ENCODE measurements around the gene XPO1. TPM values are rescaled to one million over a fixed set of nuclear protein-coding genes. Genes with fewer than 3 reads are reported as not detected.
"Not testable (repeated sequence)": the region's sequence is repeated elsewhere in the genome, so short reads cannot be mapped to it uniquely, and the experiment has no call there.

XPO1 gene, protein sequence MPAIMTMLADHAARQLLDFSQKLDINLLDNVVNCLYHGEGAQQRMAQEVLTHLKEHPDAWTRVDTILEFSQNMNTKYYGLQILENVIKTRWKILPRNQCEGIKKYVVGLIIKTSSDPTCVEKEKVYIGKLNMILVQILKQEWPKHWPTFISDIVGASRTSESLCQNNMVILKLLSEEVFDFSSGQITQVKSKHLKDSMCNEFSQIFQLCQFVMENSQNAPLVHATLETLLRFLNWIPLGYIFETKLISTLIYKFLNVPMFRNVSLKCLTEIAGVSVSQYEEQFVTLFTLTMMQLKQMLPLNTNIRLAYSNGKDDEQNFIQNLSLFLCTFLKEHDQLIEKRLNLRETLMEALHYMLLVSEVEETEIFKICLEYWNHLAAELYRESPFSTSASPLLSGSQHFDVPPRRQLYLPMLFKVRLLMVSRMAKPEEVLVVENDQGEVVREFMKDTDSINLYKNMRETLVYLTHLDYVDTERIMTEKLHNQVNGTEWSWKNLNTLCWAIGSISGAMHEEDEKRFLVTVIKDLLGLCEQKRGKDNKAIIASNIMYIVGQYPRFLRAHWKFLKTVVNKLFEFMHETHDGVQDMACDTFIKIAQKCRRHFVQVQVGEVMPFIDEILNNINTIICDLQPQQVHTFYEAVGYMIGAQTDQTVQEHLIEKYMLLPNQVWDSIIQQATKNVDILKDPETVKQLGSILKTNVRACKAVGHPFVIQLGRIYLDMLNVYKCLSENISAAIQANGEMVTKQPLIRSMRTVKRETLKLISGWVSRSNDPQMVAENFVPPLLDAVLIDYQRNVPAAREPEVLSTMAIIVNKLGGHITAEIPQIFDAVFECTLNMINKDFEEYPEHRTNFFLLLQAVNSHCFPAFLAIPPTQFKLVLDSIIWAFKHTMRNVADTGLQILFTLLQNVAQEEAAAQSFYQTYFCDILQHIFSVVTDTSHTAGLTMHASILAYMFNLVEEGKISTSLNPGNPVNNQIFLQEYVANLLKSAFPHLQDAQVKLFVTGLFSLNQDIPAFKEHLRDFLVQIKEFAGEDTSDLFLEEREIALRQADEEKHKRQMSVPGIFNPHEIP (N-terminal part only)
- total RNA-seq, result 100 to 1,000 TPM in 2 of 6 donors, 10 to 100 TPM in 4; 52.2 to 145 (median 81.9) TPM

DNA sequence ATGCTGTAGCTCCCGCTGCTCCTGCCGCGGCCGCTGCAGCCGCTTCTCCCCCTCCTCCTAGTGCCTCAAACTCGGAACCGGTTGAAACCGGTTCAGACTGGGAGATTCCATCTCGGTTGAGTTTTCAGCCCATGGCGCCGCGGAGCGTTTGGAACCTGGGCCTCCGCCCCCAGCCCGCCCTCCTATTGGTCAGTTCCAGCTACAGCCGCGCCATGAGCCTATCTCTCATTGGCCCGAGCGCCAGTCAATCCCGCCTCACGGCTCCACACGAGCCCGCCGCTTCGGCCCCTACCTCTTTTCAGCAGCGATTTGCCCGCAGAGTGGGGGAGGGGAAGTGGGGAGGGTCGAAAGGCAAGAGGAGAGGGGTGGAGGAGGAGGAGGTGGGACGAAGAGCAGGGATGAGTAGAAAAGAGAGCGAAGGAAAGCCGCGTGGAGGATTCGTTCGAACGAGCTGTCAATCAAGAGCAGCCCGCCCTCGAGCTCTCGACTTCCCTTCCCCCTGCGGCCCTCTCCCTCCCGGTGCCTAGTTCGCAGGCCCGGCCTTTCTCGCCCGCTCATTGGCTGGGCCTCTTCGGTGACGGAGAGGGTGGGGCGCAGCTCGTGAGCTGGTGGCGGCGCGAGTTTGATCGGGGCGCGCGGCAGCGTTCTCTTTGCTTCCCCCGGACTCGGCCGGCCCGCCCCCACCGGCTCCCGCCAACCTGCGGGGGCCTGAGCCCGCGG lies at the start of gene XPO1:
Gene XPO1, minus strand, starts transcription at position 157 of the 720 bp plus-strand sequence. CDS start 4,459 bp downstream, outside the sequence.
- Histone ChIP-seq H3K4me3 (peak within 1 kb of the TSS; percentile 71 to 86 (median 83)), H3K27me3 (no peaks in the 10 kb centered on the region), H3K36me3 (no peaks in the 10 kb centered on the region), H3K9me3 (no peaks in the 10 kb centered on the region), H3K4me1 (peaks cover 18 to 32% (median 23%) of the 10 kb centered on the region in 4 donors), H3K27ac (peak within 1 kb of the TSS; percentile 88 to 99 (median 94))
- peak in 2 of 6 experiments; percentile 2 to 4 for TF ChIP-seq CTCF (IDR thresholded peaks at IDR 0.05)
- peak; percentile 84 to 92 for TF ChIP-seq POLR2AphosphoS5 (IDR thresholded peaks at IDR 0.05)
- TF ChIP-seq EP300 (IDR thresholded peaks at IDR 0.05), result peak in 1 of 4 donors; percentile 32
- TF ChIP-seq POLR2A (IDR thresholded peaks at IDR 0.05), result peak in 3 of 4 donors; percentile 86 to 93 (median 88)
- peak; percentile 96 to 99 for ATAC-seq (ENCODE audit: low FRiP score in 2 of 2)
- DNase-seq, result peak; percentile 97 to 100
- 1% methylated on average over 33 to 65 of the region's 65 CpGs for WGBS, 2 donors

DNA sequence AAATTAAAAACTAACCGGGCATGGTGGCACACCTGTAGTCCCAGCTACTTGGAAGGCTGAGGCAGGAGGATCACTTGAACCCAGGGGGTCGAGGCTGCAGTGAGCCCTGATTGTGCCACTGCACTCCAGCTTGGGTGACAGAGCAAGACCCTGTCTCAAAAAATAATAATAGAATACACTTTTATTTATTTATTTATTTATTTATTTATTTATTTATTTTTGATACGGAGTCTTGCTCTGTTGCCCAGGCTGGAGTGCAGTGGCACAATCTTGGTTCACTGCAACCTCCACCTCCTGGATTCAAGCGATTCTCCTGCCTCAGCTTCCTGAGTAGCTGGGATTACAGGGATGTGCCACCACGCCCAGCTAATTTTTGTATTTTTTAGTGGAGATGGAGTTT lies 48.8 kb upstream of the XPO1 start:
- not testable (repeated sequence) for H3K27me3 ChIP-seq; H3K9me3 ChIP-seq; H3K36me3 ChIP-seq; ATAC-seq (ENCODE audit: low FRiP score in 2 of 2); H3K27ac ChIP-seq; DNase-seq; H3K4me1 ChIP-seq; H3K4me3 ChIP-seq
- WGBS, 2 donors, result 70 to 84% methylated on average over 5 of the region's 5 CpGs

GRCh38 chr2:61585383-61585782 lies 47.2 kb upstream of the XPO1 start:
- DNase-seq (no peak), ATAC-seq (ENCODE audit: low FRiP score in 2 of 2) (no peak)
- 33 to 37% methylated on average over 3 of the region's 3 CpGs for WGBS, 2 donors
- no peaks in the 10 kb centered on the region for H3K36me3 ChIP-seq
- TF ChIP-seq CTCF (IDR thresholded peaks at IDR 0.05) (no peak), POLR2A (IDR thresholded peaks at IDR 0.05) (no peak), POLR2AphosphoS5 (IDR thresholded peaks at IDR 0.05) (no peak), EP300 (IDR thresholded peaks at IDR 0.05) (no peak)
- no peaks in the 10 kb centered on the region for H3K27me3 ChIP-seq
- H3K4me3 ChIP-seq, result no peak overlapping the region
- no peaks in the 10 kb centered on the region for H3K9me3 ChIP-seq
- H3K4me1 ChIP-seq, result no peaks in the 10 kb centered on the region
- H3K27ac ChIP-seq, result peak overlapping the region in 1 of 4 donors; percentile 37

- not testable (repeated sequence) for DNase-seq
Measured at GRCh38 chr2:61584368-61584767, 46.2 kb upstream of the XPO1 start.

GRCh38 chr2:61582165-61582564 lies 44.0 kb upstream of the XPO1 start:
- Histone ChIP-seq H3K27me3 (no peaks in the 10 kb centered on the region), H3K4me1 (no peaks in the 10 kb centered on the region), H3K36me3 (no peaks in the 10 kb centered on the region), H3K9me3 (no peaks in the 10 kb centered on the region), H3K4me3 (no peak overlapping the region), H3K27ac (no peak overlapping the region)
- 79 to 84% methylated on average over 3 of the region's 3 CpGs for WGBS, 2 donors
- DNase-seq (no peak), ATAC-seq (ENCODE audit: low FRiP score in 2 of 2) (no peak)
- TF ChIP-seq POLR2A (IDR thresholded peaks at IDR 0.05) (no peak), EP300 (IDR thresholded peaks at IDR 0.05) (no peak), CTCF (IDR thresholded peaks at IDR 0.05) (no peak), POLR2AphosphoS5 (IDR thresholded peaks at IDR 0.05) (no peak)

More at GRCh38 chr2:61584368-61584767, 46.2 kb upstream of the XPO1 start:
- H3K36me3 ChIP-seq; H3K4me3 ChIP-seq; H3K27me3 ChIP-seq; H3K9me3 ChIP-seq; ATAC-seq (ENCODE audit: low FRiP score in 2 of 2); H3K27ac ChIP-seq; H3K4me1 ChIP-seq: not testable (repeated sequence)
- WGBS, 2 donors, result 93 to 96% methylated on average over 9 of the region's 9 CpGs

Measured in upper lobe of left lung (tissue), 6 donors.